Uterus (tissue), 2 donors: ENCODE data around the gene INPP5A.

Experiments used
- POLR2A ChIP-seq, 2 donors: fragments of 450-650 bp; IDR thresholded peaks; one replicate each; pipeline ENCODE4 v1.6.1; 2016; ENCODE audit warnings: antibody characterized with exemption in 2 of 2, mild to moderate bottlenecking in 1 of 2, moderate library complexity in 1 of 2
- TF ChIP-seq, protein P1 (sequence below), 4 experiments: fragments of 200-600 bp in 2 of 4; fragments of 450-650 bp in 2 of 4; sonication (generic) in 2 of 4; IDR thresholded peaks; one replicate each; pipeline ENCODE4 v1.5.1; 2016 to 2019; ENCODE audit warnings: antibody characterized with exemption in 4 of 4, mild to moderate bottlenecking in 2 of 4, moderate library complexity in 1 of 4

DNA sequence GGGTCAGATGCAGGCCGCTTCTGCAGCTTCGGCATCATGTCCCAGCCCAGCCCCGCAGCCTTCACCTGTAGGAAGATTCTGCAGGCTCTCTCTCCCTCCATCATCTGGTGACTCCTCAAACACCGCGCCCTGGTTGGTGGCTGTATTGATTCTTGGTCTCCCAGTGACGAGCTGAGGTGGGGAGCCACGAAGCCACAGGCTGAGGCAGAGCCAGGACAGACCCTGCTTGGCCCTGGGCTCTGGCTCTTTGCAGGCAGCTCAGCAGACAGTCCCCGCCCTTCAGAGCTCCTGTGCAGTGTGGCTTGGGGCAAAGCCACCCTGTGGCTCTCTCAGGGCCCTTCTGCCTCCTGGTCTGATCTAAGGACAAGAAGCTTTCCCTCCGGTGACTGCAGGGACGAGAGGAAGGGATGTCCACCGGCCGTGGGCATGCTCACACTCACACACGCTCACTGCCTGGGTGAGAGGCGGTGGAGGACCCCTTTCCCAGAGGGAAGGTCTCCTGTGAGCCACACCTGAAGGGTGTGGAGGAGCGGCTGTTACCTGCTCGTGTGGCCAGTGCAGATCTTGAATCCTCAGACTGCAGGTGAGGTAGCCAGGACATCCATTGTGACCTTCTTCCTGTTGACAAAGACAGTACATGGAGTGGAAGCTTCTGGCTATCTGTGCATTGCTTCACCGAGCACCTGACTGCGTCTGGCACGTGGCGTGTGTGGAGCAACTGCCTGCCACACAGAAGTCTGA is 79.6 kb downstream of the INPP5A start:
- TF ChIP-seq, protein P1, sequence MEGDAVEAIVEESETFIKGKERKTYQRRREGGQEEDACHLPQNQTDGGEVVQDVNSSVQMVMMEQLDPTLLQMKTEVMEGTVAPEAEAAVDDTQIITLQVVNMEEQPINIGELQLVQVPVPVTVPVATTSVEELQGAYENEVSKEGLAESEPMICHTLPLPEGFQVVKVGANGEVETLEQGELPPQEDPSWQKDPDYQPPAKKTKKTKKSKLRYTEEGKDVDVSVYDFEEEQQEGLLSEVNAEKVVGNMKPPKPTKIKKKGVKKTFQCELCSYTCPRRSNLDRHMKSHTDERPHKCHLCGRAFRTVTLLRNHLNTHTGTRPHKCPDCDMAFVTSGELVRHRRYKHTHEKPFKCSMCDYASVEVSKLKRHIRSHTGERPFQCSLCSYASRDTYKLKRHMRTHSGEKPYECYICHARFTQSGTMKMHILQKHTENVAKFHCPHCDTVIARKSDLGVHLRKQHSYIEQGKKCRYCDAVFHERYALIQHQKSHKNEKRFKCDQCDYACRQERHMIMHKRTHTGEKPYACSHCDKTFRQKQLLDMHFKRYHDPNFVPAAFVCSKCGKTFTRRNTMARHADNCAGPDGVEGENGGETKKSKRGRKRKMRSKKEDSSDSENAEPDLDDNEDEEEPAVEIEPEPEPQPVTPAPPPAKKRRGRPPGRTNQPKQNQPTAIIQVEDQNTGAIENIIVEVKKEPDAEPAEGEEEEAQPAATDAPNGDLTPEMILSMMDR (IDR thresholded peaks at IDR 0.05): no peak
- no peak for TF ChIP-seq POLR2A (IDR thresholded peaks at IDR 0.05)
